ENCODE data around the gene MEI4.
"Not testable (repeated sequence)": the region's sequence is repeated elsewhere in the genome, so short reads cannot be mapped to it uniquely, and the experiment has no call there.

The MEI4 gene

DNA sequence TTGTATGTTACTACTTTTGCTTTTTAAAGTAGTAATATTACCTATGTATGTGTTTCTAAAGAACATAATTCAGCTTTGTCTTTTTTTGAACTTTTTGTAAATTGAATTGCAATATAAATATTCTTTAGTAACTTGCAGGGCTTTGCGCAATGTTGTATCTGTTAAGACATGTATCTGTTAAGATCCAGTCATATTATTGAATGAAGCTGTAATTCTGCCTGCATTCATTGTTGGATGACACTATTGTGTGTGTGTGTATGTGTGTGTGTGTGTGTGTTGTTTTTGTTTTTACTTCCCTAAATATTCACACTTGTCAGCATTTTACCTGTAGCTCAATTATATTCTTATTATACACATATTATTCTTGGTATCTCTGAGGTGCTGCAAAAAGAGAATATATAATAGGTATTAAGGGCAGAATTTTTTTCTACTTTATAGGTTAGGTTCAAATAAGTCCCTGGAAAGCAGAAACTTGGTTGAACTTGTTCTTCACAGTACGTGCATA, 164.0 kb downstream of the MEI4 start:
- Mint-ChIP-seq H3K36me3 (ENCODE audit: low read depth) (no peaks in the 10 kb centered on the region), H3K9me3 (no peaks in the 10 kb centered on the region), H3K27ac (no peak overlapping the region), H3K4me3 (no peak overlapping the region), H3K27me3 (ENCODE audit: low read depth) (no peaks in the 10 kb centered on the region), H3K4me1 (ENCODE audit: low read depth) (no peaks in the 10 kb centered on the region)

DNA sequence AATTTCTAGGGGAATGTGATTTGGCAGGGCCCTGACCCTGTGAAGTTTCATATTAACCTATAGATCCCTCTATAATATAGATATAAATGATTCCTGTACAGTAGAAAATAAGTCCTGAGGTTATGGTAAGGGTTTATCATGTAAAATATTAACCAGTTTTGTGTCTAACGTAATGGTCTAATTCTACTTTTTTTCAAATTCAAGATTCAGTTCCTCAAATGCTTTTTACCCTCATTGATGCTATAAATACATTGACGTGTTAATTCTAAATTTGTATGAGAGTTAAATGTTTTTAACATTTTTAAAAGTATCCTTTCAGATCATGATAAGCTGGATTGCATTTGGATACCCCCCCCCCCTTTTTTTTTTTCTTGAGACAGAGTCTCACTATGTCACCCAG, 169.4 kb downstream of the MEI4 start:
- H3K27ac Mint-ChIP-seq: no peak overlapping the region
- H3K4me1 Mint-ChIP-seq (ENCODE audit: low read depth): no peaks in the 10 kb centered on the region
- no peaks in the 10 kb centered on the region for H3K9me3 Mint-ChIP-seq
- no peaks in the 10 kb centered on the region for H3K27me3 Mint-ChIP-seq (ENCODE audit: low read depth)
- no peak overlapping the region for H3K4me3 Mint-ChIP-seq
- H3K36me3 Mint-ChIP-seq (ENCODE audit: low read depth): no peaks in the 10 kb centered on the region

GRCh38 chr6:77825204-77825603, 172.4 kb downstream of the MEI4 start:
- Mint-ChIP-seq H3K27ac (no peak overlapping the region), H3K4me3 (no peak overlapping the region), H3K27me3 (ENCODE audit: low read depth) (no peaks in the 10 kb centered on the region), H3K4me1 (ENCODE audit: low read depth) (no peaks in the 10 kb centered on the region), H3K36me3 (ENCODE audit: low read depth) (no peaks in the 10 kb centered on the region), H3K9me3 (no peaks in the 10 kb centered on the region)

DNA sequence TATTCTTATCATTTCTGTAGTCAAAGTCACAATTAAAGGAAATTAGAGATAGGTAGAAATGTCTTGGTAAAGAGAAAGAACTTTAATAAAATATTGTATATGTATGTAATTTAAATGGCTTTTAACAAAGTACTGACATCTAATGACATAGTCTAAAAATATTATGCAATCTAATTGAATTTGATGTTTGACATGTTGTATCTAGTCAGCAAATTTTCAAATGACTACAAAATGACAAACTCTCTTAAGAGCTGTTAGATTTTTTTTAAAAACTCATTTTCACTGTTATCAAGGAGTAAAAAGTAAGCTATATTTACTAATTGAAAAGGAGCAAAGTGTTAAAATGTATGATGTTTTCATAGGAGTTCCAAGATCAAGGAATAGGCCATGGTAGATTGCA, 176.9 kb downstream of the MEI4 start:
- Mint-ChIP-seq H3K4me3 (no peak overlapping the region), H3K36me3 (ENCODE audit: low read depth) (no peaks in the 10 kb centered on the region), H3K4me1 (ENCODE audit: low read depth) (no peaks in the 10 kb centered on the region), H3K9me3 (peaks cover 5% of the 10 kb centered on the region), H3K27me3 (ENCODE audit: low read depth) (no peaks in the 10 kb centered on the region), H3K27ac (no peak overlapping the region)

GRCh38 chr6:77833749-77834148, 180.9 kb downstream of the MEI4 start:
- not testable (repeated sequence) for H3K4me1 Mint-ChIP-seq (ENCODE audit: low read depth); H3K4me3 Mint-ChIP-seq; H3K9me3 Mint-ChIP-seq; H3K27me3 Mint-ChIP-seq (ENCODE audit: low read depth); H3K36me3 Mint-ChIP-seq (ENCODE audit: low read depth); H3K27ac Mint-ChIP-seq

DNA sequence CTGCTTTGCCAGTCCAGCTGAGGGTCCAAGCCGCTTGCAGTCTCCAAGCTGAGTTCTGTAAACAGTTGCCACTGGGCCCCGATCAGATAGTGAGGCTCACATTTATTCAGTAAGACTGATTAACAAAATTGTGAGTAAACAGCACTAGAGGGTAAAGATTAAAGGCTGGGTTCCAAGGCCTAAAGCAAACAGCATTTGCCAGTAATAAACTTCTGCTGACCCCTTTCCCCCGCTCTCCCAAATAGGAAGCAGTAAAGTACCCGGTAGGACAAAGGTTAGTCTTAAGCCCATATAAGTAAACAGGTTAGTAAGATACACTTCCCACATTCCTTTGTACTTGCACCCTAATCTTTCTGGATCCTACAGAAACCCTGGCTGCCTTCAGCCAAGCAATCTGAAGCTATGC, 181.8 kb downstream of the MEI4 start:
- Mint-ChIP-seq H3K9me3 (peaks cover 5% of the 10 kb centered on the region), H3K27me3 (ENCODE audit: low read depth) (no peaks in the 10 kb centered on the region), H3K27ac (no peak overlapping the region), H3K4me3 (no peak overlapping the region), H3K4me1 (ENCODE audit: low read depth) (no peaks in the 10 kb centered on the region), H3K36me3 (ENCODE audit: low read depth) (no peaks in the 10 kb centered on the region)

- no peaks in the 10 kb centered on the region for H3K27me3 Mint-ChIP-seq (ENCODE audit: low read depth)
- H3K4me1 Mint-ChIP-seq (ENCODE audit: low read depth): no peaks in the 10 kb centered on the region
- peaks cover 5% of the 10 kb centered on the region for H3K9me3 Mint-ChIP-seq
- no peaks in the 10 kb centered on the region for H3K36me3 Mint-ChIP-seq (ENCODE audit: low read depth)
- H3K27ac Mint-ChIP-seq: no peak overlapping the region
- no peak overlapping the region for H3K4me3 Mint-ChIP-seq
These were observed 184.4 kb downstream of the MEI4 start for GRCh38 chr6:77837034-77837784.

GRCh38 chr6:77839292-77839691, 186.5 kb downstream of the MEI4 start:
- H3K9me3 Mint-ChIP-seq: no peaks in the 10 kb centered on the region
- H3K27me3 Mint-ChIP-seq (ENCODE audit: low read depth): no peaks in the 10 kb centered on the region
- no peaks in the 10 kb centered on the region for H3K4me1 Mint-ChIP-seq (ENCODE audit: low read depth)
- H3K27ac Mint-ChIP-seq: no peak overlapping the region
- no peaks in the 10 kb centered on the region for H3K36me3 Mint-ChIP-seq (ENCODE audit: low read depth)
- no peak overlapping the region for H3K4me3 Mint-ChIP-seq

DNA sequence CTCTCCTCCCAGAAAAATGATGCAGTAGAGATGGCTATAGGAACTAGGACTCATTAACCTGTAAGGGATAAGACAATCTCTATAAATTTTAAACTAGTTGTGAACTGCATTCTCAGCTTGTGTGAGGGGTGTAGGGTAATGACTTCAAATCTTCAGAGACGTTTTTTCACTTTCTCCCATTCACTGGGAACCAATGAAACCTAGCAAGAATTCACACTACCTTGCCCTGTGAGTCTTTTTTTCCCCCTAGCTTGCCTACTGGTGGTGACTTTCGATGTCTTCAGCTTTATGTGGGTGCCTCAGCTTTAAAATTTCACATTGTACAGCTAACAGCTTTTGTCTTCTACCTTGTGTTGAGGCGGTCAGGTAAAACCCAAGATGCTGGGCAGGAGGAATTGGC, 192.0 kb downstream of the MEI4 start:
- Mint-ChIP-seq H3K36me3 (ENCODE audit: low read depth) (no peaks in the 10 kb centered on the region), H3K27ac (no peak overlapping the region)

DNA sequence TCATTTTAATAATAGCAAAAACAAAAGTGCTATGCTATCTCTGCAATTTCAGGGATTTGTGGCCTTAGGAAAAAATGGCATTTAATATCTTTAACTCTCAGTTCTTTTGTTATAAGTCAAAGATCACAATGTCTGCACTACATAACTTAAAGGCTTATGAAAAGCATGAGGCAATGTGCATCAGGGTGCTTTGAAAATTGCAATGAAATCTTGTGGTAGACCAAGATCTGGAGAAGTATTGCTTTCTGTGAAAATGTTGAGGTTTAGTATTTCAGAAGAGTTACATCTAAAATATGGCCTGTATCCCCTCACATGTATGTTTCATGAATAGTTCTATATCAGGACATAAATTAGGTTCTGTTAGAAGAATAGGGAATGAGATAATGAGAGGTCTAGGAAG, 200.6 kb downstream of the MEI4 start:
- no peaks in the 10 kb centered on the region for H3K4me1 Mint-ChIP-seq (ENCODE audit: low read depth)
- H3K4me3 Mint-ChIP-seq: no peak overlapping the region
- H3K27ac Mint-ChIP-seq: no peak overlapping the region
- peaks cover 10% of the 10 kb centered on the region for H3K9me3 Mint-ChIP-seq
- H3K27me3 Mint-ChIP-seq (ENCODE audit: low read depth): no peaks in the 10 kb centered on the region
- no peaks in the 10 kb centered on the region for H3K36me3 Mint-ChIP-seq (ENCODE audit: low read depth)

More for the DNA sequence above, 192.0 kb downstream of the MEI4 start:
- Mint-ChIP-seq H3K27me3 (ENCODE audit: low read depth) (no peaks in the 10 kb centered on the region), H3K4me1 (ENCODE audit: low read depth) (no peaks in the 10 kb centered on the region), H3K9me3 (peaks cover 6% of the 10 kb centered on the region), H3K4me3 (no peak overlapping the region)

- no peak overlapping the region for H3K4me3 Mint-ChIP-seq
- no peaks in the 10 kb centered on the region for H3K27me3 Mint-ChIP-seq (ENCODE audit: low read depth)
- H3K36me3 Mint-ChIP-seq (ENCODE audit: low read depth): no peaks in the 10 kb centered on the region
- H3K9me3 Mint-ChIP-seq: peaks cover 4% of the 10 kb centered on the region
- no peaks in the 10 kb centered on the region for H3K4me1 Mint-ChIP-seq (ENCODE audit: low read depth)
- no peak overlapping the region for H3K27ac Mint-ChIP-seq
These were observed 203.6 kb downstream of the MEI4 start for GRCh38 chr6:77856391-77856790.

DNA sequence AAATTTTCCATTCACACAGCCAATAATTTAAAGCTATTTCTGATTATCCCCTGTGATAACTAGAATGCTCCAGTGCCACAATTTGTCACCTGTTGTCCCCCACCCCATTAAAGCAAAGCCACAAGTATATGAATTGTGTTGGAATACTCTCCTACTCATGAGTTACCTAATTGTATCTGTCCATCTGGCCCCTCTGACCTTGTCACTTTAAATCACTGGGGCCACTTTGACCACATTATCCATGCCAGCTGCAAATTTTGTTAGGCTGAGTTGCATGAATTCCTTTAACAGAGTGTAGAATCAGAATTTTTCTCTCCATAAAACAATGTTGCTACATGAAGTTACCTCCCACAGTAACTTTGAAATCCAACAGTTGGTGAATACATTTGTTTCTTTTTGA, 204.6 kb downstream of the MEI4 start:
- peaks cover 10% of the 10 kb centered on the region for H3K9me3 Mint-ChIP-seq
- no peaks in the 10 kb centered on the region for H3K27me3 Mint-ChIP-seq (ENCODE audit: low read depth)
- H3K4me3 Mint-ChIP-seq: no peak overlapping the region
- H3K36me3 Mint-ChIP-seq (ENCODE audit: low read depth): no peaks in the 10 kb centered on the region
- no peaks in the 10 kb centered on the region for H3K4me1 Mint-ChIP-seq (ENCODE audit: low read depth)
- H3K27ac Mint-ChIP-seq: no peak overlapping the region

DNA sequence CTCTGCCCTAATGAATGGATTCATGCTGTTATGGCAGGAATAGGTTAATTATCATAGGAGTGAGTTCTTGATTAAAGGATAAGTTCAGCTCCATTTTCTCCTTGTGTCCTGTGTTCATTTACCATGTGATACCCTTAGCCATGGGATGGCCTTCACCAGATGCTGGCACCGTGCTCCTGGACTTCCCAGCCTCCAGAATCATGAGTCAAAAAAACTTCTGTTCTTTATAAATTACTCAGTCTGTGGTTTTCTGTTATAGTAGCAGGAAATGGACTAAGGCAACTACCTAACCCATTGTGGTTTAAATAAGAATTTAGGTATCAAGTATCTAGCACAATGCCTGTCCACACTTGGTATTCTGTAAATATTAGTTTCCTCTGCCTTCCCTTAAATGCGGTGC, 223.5 kb downstream of the MEI4 start:
- Mint-ChIP-seq H3K27me3 (ENCODE audit: low read depth) (no peaks in the 10 kb centered on the region), H3K27ac (no peak overlapping the region), H3K4me1 (ENCODE audit: low read depth) (no peaks in the 10 kb centered on the region), H3K9me3 (peaks cover 7% of the 10 kb centered on the region), H3K36me3 (ENCODE audit: low read depth) (no peaks in the 10 kb centered on the region), H3K4me3 (no peak overlapping the region)

DNA sequence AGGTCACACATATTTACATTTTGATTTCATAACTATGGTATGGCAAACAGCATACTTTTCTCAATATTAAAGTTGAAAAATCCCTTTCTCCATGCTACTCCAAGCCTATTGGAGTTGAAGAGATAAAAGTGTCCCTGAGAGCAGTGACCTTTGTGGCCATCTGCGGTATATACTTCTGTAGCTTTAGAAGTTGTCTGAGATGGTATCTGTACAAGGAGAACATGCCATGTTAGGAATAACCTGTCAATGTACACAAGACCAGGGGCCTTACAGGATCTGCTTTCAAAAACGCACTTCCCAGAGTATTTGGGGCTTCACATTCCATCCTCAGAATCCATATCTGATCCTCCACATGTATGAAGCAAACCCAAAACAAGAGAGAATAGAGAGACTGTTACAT, 226.7 kb downstream of the MEI4 start:
- H3K4me3 Mint-ChIP-seq: no peak overlapping the region
- H3K9me3 Mint-ChIP-seq: peaks cover 4% of the 10 kb centered on the region
- no peaks in the 10 kb centered on the region for H3K27me3 Mint-ChIP-seq (ENCODE audit: low read depth)
- H3K36me3 Mint-ChIP-seq (ENCODE audit: low read depth): no peaks in the 10 kb centered on the region
- H3K27ac Mint-ChIP-seq: no peak overlapping the region
- no peaks in the 10 kb centered on the region for H3K4me1 Mint-ChIP-seq (ENCODE audit: low read depth)

DNA sequence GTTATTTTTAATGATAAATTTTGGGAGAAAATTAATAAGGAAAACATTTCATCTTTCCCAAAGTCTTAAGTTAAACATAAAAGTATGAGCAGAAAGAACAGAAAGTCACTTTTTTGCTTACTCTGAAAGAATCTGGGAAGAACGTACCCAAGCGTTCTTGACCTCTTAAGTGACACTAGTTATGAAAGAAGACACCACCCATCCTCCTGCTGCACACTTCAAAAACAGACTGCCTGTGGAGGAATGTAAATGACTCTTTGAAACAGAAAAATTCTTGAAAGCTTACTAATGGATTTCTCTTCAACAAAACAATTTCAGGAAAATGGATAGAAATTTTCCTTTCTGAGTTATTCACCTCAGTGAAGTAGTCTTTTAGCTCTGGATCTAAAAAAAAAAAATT, 227.7 kb downstream of the MEI4 start:
- H3K27me3 Mint-ChIP-seq (ENCODE audit: low read depth): no peaks in the 10 kb centered on the region
- H3K27ac Mint-ChIP-seq: no peak overlapping the region
- H3K4me1 Mint-ChIP-seq (ENCODE audit: low read depth): no peaks in the 10 kb centered on the region
- no peaks in the 10 kb centered on the region for H3K9me3 Mint-ChIP-seq
- no peaks in the 10 kb centered on the region for H3K36me3 Mint-ChIP-seq (ENCODE audit: low read depth)
- H3K4me3 Mint-ChIP-seq: no peak overlapping the region

- Mint-ChIP-seq H3K4me1 (ENCODE audit: low read depth) (no peaks in the 10 kb centered on the region), H3K4me3 (no peak overlapping the region), H3K27ac (no peak overlapping the region), H3K27me3 (ENCODE audit: low read depth) (no peaks in the 10 kb centered on the region), H3K9me3 (peaks cover 6% of the 10 kb centered on the region), H3K36me3 (ENCODE audit: low read depth) (no peaks in the 10 kb centered on the region)
These were observed 231.0 kb downstream of the MEI4 start for GRCh38 chr6:77883851-77884250.

Data from T-helper 1 cell treated with Interleukin-12 subunit alpha and Interleukin-12 subunit beta and Interleukin-4 antibody, amounts not matched to agents 30 μg/mL and 1 μg/mL, for 36 hours (primary cell).